NCI-H1436 treated with DMSO at 0.1 percent for 48 hours (cell line): ENCODE results near the gene CAMSAP1.

Experiments used
- DNase-seq: peaks from one replicate; lab custom pipeline; 2025; lab: John Stamatoyannopoulos, UW

Gene CAMSAP1

DNA sequence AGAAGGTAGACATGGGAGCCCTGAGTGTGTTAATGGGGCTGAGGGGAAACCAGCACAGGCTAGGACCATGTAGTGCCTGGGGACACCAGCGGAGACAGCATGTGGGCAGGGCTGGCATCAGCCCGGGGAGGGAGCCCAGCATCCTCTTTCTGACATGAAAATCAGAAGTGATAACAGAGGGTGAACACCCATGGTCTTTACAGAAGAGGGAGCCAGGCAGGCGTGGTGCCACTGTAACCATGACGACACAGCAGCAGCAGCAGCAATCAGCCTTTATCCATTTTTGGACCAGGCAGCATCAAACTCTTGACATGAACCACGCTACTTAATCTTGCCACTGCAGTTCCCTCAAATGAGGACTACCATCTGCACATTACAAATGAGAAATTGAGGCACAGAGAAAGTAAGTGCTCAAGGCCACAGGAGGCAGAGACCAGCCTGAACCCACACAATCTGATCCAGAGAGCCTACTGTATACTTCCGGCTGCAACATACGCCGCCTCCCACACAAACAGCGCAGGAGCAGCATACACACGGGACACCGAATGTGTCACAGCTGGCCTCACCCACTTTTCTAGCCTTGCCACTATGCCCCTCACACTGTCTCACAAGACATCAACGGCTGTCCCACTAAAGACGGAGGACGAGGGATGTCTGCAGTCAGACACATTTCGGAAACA is 23.8 kb downstream of the CAMSAP1 start:
- no peak for DNase-seq

DNA sequence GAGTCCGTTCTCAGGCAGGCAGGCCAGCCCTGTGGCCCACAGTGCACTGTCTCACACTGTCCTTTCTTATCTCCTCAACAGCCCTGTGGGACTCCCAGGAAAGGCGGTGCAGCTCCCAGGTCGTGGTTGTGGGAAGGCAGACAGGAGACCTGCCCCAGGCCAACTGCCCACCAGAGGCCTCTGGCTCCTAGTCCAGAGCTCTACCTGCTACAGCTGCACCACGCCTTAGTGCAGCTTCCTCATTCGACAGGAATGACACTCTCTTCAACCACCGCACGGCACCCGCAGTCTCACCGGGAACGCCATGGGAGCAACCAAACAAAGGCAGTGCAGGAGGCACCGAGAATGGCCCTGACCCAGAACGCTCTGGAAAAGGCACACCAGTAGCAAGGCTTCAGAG is 25.3 kb downstream of the CAMSAP1 start:
- DNase-seq, result no peak

DNA sequence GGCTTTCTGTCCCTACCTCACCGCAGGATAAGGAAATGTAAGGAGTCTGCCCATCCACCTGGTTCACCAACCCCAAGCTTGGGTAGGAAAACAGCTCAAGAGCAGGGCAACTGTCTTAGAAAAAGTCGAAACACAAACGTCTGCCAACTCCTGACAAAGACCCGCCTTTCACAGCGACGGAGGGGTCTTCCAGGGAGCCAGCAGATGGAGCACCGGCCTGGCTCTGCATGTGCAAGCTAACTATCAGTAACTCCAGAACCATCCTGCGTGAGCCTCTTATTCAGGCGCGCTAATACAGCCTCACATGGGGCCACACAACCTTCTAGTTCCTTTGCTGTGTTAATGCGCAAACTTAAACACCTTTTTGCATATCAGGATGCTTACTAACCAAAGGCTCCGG is 26.9 kb downstream of the CAMSAP1 start:
- no peak for DNase-seq

DNA sequence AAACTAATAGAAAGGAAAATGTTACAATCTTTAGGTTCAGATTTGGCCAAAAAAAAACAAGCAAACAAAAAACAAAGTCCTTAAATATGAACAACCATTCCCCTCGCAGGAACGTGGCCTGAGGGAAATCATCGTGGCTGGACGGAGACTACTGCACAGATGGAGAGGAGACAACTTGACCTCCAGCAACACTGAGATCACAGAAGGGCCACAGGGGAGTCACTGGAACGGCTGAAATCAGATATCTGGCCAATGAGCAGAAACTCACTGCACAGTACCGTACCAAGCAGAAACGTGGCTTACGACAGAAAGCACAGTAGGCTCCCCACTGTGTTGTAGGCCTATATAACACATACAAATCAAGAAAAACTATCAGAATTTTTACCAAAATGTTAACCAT is 27.7 kb downstream of the CAMSAP1 start:
- no peak for DNase-seq

DNA sequence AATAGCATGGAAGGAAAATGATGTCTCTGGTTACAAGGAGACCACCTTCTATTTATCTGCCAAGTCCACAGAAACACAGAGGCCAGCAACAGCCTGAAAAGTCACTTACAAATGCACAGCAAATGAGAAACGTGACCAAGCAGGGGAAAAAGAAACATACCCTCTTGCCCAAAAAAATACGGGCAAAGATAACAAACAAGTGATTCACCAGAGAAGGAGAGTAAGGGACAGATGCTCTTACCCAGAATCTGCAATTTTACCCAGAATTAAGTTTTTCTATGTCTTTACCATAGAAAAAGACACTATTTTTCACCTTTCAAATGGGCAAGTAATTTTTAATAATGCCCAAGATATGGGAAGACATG is 28.1 kb downstream of the CAMSAP1 start:
- no peak for DNase-seq

DNA sequence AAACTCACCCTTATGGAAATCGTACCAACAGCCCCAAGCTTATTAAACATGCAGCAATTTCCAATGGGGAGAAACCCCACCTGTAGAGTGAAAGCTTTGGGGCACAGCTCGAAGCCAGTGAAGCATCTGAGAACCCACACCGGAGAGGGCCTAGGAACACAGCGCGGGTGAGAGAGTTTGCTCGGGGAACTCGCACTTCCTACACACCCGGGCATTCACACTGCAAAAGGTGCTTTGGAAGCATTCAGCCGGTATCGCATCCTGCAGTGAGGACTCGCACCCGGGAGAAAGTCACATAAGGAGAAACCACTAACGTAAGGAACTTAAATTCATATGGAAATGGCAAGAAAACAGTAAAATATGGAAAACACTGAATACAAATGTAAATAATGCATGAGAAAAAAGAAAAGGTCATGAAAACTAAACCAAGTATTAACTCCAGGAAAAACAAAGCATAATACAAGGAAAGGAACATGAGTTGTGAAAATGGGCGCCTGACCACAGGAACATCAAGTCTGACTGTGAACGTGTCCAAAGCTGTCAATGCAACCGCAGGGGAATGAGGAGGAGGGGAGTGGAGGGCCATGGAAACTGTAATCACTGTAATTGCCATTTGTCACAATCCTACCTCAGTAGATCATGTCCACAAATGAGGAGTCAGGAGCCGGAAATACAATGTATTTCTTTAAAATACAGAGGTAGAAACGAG is 28.7 kb downstream of the CAMSAP1 start:
- no peak for DNase-seq

DNA sequence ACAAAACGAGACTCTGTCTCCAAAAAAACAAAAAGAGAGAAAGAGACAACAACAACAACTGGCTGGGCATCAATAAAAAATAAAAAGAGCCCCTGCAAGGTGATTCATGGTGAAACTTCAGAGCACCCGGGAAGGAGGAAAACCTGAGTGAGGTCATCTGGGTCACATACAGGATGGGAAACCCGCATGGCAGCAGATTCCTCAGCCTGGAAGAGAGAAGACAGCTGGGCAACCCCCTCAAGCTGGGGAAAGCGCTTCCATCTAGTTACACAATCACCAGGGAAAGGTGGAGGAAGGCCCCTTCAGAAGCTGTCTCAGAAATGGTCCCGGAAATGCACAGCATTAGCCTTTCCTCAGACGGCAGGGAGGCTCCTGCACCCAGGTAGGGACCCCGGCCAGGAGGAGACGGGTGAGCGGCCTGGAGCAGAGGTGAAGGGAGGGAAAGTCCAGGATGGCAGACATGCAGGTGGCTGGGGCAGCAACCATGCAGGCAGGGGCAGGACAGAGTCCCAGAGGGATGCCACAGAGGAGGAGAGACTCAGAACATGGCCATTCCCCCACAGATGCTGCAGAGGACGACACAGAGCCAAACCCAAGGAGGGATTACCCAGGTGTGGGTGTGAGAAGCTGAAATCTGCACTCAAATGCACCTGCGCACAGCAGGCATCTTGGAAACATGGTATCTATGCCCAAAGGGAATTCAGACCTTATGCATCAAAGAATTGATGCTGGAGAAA is 29.4 kb downstream of the CAMSAP1 start:
- no peak for DNase-seq

DNA sequence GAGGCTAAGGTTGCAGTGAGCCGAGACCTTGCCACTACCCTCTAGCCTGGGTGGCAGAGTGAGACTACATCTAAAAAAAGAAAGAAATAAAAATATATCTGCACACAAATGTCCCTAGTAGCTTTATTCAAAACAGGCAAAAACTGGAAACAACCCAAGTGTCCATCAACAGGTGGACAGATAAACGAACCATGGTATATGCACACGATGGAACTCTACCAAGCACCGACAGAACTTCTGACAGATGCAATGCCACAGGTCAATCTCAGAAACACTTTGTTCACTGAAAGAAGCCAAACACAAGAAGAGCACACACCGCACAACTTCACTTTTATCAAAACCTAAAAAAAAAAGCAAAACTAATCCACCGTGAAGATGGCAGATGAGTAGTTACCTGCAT is 30.4 kb downstream of the CAMSAP1 start:
- DNase-seq, result no peak

DNA sequence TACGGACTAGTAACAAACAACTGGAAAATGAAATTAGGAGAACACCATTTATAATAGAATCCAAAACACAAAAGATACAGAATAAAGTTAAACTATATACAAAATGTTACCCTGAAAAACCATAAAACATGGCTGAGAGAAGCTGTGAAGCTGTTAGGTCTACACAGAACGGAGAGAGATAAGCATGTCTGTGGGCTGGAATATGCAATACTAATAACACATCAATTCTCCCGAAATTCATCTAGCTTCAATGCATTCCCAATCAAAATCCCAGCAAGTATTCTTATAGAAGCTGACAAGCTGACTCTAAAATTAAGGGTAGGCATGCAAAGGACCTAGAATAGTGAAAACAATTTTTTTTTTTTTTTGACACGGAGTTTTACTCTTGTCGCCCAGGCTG is 32.5 kb downstream of the CAMSAP1 start:
- no peak for DNase-seq

DNA sequence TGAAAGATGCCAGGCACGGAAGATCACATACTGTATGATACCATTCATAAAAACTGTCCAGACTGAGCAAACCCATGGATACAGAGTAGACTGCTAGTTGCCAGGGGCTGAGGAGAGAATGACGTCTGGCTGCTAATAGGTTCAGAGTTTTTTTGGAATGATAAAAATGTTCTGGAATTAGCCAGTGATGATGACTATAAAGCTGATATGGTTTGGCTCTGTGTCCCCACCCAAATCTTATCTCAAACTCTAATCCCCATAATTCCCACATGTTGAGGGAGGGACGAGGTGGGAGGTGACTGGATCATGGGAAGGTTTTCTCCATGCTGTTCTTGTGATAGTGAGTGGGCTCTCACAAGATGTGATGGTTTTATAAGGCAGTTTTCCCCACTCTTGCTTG is 37.4 kb downstream of the CAMSAP1 start:
- no peak for DNase-seq

- DNase-seq, result no peak
These were observed 41.8 kb downstream of the CAMSAP1 start for GRCh38 chr9:135865531-135865930.

DNA sequence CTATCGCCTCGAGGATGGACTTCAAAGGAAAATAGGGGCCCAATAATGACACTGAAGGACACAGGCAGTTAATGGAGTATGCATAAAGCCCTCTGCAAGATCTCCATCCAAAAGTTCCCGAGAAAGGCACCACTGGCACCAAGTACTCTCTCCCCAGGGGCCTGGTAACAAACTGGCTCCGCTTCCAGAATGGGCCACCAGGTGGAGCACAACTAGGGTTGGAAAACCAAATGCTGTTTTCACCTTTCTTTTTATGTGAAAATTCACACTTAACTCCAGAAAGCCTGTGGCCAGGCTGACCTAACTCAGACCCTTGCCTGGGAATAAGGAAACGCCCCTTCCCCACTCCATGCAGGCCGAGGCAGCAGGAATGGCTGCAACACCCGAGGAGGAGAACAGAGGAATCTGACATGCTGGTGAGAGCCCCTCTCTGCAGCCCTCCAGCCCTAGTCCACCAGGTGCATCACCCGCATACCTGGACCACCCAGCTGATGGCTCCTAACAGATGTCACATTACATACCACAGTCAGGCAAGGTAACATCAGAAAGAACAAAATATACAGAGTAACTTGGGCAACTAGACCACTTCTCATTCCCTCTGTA is 42.8 kb downstream of the CAMSAP1 start:
- no peak for DNase-seq

GRCh38 chr9:135862809-135863208 is 44.5 kb downstream of the CAMSAP1 start:
- no peak for DNase-seq

DNA sequence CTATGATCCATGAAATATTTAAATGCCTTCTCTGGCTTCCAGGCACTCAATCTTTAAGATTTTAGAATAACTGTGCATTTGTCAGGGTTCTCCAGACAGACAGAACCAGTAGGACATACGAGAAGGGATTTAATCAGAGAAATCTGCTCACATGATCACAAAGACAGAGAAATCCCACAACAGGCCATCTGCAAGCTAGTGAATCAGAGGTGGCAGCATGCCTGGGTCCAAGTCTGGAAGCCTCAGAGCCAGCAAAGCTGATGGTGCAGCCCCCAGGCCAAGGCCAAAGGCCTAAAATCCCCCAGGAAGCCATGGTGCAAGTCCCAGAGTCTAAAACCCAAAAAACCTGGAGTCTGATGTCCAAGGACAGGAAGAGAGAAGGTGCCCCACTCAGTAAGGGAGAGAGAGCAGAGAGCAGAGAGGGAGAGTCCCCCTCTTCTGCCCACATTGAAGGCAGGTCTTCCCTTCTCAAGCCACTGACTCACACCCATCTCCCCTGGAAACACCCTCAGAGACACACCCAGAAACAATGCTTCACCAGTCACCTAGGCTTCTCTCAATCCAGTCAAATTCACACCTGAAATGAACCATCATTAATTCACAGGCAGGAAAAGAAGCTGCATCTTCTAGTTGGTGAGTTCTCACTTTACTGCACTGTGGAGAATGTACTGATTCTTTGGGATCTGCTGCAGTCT is 48.7 kb downstream of the CAMSAP1 start:
- no peak for DNase-seq

DNA sequence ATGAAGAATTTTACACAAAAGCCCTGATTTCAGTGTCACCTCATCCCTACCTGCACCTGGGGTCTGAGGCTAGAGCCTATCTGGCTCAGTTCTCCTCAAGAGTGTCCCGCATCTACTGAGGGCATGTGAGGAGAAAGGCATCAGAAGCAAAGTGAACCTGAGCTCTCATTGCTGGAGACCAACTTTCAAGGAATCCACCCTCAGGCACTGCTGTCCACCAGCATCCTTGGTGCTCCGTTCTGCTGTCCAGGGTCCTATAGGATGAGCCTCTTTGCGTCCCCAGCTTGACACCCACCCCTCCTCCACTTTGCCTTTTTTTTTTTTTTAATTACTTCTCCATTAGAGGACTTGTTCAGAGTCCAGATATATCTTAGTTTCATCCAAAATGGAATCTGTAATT is 49.5 kb downstream of the CAMSAP1 start:
- no peak for DNase-seq

DNA sequence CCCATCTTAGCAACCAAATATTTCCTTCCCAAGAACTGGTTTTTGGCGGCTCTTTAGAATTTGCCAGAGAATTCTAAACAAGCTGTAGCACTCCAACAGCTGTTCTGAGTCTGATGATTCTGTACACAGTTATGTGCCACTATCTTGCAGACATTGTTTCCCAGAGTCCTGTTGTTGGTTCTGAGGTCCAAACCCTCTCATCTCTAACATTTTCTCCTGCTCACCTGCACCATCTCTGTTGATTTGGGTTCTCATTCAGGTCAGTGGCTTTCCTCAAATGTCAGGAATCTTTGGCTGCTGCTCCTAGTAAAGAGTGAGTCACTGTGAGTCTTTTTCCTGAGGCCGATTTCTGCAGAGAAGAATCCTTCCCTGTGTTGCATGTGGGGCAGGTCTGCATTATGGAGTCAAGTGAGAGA is 50.0 kb downstream of the CAMSAP1 start:
- no peak for DNase-seq

GRCh38 chr9:135851748-135852147 is 55.6 kb downstream of the CAMSAP1 start:
- DNase-seq, result no peak

GRCh38 chr9:135850737-135851136 is 56.6 kb downstream of the CAMSAP1 start:
- no peak for DNase-seq

DNA sequence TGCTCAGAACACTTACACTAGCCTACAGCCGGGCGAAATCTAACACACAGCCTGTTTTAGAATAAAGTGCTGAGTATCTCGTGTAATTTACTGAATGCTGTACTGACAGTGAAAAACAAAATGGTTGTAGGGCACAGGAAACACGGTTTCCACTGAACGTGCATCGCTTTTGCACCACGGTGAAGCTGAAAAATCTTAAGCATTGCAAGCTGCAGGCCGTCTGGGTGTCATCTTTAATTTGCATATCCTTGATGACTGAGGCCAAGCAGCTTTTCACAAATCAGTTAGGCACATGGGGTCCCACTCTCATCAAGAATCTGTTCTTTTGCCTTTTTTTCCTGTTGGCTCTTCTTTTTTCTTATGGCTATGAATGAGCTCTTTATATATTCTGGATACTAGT is 58.2 kb downstream of the CAMSAP1 start:
- DNase-seq, result no peak

DNA sequence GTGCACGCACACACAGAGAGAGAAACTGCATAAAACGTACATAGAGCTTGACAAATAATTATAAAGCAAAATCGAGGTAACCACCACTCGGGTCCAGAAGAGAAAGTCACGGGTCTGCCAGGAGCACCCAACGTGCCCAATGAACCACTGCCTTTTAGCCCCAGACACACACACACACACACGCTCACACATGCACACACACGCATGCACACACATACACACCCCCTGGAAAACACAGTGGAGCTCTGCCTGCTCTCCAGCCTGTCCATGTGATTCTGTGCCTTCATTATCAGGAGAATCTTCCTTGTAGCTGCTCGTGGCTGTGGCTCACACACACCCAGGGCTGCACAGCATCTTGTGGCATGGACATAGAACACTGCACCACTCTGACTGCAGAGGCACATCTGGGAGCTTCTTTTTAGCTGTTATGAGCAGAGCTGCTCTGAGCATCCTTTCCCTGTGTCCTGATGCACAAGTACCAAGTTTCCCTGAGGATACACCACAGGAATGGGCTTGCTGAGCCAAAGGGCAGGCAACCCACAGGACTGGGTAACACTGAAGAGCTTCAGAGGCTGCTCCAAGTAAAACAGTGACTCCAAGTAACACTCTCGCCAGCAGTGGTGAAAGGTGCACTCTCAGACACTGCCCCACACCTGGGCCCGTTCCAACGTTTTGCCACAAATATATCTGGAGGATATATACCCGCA is 58.9 kb downstream of the CAMSAP1 start:
- DNase-seq, result no peak

GRCh38 chr9:135847833-135848232 is 59.5 kb downstream of the CAMSAP1 start:
- DNase-seq, result no peak

- DNase-seq, result no peak
These were observed 66.8 kb downstream of the CAMSAP1 start for GRCh38 chr9:135840539-135840938.
